Measurements from ENCODE around the gene SHOX.
"Not testable (repeated sequence)": the region's sequence is repeated elsewhere in the genome, so short reads cannot be mapped to it uniquely, and the experiment has no call there.

DNA sequence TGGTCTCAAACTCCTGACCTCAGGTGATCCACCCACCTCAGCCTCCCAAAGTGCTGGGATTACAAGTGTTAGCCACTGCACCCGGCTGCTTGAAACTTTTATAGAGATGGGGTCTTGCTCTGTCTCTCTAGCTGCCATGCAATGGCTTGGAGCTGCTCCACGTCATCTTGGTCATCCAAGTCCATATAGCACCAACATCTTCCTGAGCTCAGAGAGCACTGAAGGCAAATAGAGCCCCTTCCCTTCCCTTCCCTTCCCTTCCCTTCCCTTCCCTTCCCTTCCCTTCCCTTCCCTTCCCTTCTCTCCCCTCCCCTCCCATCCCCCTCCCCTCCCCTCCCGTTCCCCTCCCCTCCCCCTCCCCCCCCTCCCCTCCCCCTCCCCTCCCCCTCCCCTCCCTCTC is 22.5 kb upstream of the SHOX start:
- TF ChIP-seq, protein P1, sequence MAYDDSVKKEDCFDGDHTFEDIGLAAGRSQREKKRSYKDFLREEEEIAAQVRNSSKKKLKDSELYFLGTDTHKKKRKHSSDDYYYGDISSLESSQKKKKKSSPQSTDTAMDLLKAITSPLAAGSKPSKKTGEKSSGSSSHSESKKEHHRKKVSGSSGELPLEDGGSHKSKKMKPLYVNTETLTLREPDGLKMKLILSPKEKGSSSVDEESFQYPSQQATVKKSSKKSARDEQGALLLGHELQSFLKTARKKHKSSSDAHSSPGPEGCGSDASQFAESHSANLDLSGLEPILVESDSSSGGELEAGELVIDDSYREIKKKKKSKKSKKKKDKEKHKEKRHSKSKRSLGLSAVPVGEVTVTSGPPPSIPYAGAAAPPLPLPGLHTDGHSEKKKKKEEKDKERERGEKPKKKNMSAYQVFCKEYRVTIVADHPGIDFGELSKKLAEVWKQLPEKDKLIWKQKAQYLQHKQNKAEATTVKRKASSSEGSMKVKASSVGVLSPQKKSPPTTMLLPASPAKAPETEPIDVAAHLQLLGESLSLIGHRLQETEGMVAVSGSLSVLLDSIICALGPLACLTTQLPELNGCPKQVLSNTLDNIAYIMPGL (CRISPR knock-in tag; IDR thresholded peaks at IDR 0.05; ENCODE audit: borderline replicate concordance) = not testable (repeated sequence)
- TF ChIP-seq, protein P2, sequence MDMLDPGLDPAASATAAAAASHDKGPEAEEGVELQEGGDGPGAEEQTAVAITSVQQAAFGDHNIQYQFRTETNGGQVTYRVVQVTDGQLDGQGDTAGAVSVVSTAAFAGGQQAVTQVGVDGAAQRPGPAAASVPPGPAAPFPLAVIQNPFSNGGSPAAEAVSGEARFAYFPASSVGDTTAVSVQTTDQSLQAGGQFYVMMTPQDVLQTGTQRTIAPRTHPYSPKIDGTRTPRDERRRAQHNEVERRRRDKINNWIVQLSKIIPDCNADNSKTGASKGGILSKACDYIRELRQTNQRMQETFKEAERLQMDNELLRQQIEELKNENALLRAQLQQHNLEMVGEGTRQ (IDR thresholded peaks at IDR 0.05) = not testable (repeated sequence)
- TF ChIP-seq, protein P3, sequence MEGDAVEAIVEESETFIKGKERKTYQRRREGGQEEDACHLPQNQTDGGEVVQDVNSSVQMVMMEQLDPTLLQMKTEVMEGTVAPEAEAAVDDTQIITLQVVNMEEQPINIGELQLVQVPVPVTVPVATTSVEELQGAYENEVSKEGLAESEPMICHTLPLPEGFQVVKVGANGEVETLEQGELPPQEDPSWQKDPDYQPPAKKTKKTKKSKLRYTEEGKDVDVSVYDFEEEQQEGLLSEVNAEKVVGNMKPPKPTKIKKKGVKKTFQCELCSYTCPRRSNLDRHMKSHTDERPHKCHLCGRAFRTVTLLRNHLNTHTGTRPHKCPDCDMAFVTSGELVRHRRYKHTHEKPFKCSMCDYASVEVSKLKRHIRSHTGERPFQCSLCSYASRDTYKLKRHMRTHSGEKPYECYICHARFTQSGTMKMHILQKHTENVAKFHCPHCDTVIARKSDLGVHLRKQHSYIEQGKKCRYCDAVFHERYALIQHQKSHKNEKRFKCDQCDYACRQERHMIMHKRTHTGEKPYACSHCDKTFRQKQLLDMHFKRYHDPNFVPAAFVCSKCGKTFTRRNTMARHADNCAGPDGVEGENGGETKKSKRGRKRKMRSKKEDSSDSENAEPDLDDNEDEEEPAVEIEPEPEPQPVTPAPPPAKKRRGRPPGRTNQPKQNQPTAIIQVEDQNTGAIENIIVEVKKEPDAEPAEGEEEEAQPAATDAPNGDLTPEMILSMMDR (IDR thresholded peaks at IDR 0.05) = not testable (repeated sequence)
- TF ChIP-seq POLR2A (IDR thresholded peaks at IDR 0.05; ENCODE audit: low read length); RAD21 (conservative IDR thresholded peaks at IDR 0.05 in 1 of 2, IDR thresholded peaks at IDR 0.05 in 1 of 2); ZC3H11A (IDR thresholded peaks at IDR 0.05); JUNB (IDR thresholded peaks at IDR 0.05); CEBPB (IDR thresholded peaks at IDR 0.05); FOSB (CRISPR knock-in tag; IDR thresholded peaks at IDR 0.05); JUN (IDR thresholded peaks at IDR 0.05): not testable (repeated sequence)
- TF ChIP-seq, protein P4, sequence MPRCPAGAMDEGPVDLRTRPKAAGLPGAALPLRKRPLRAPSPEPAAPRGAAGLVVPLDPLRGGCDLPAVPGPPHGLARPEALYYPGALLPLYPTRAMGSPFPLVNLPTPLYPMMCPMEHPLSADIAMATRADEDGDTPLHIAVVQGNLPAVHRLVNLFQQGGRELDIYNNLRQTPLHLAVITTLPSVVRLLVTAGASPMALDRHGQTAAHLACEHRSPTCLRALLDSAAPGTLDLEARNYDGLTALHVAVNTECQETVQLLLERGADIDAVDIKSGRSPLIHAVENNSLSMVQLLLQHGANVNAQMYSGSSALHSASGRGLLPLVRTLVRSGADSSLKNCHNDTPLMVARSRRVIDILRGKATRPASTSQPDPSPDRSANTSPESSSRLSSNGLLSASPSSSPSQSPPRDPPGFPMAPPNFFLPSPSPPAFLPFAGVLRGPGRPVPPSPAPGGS (IDR thresholded peaks at IDR 0.05) = not testable (repeated sequence)
